Raji (cell line): ENCODE data around the gene STXBP3.

Experiments
- POLR2A ChIP-seq: IDR thresholded peaks from 2 replicates; pipeline ENCODE4 v1.6.1; 2011; ENCODE audit warnings: low read depth, low read length, control low read depth; ENCODE audit not compliant: insufficient read depth

STXBP3 gene

DNA sequence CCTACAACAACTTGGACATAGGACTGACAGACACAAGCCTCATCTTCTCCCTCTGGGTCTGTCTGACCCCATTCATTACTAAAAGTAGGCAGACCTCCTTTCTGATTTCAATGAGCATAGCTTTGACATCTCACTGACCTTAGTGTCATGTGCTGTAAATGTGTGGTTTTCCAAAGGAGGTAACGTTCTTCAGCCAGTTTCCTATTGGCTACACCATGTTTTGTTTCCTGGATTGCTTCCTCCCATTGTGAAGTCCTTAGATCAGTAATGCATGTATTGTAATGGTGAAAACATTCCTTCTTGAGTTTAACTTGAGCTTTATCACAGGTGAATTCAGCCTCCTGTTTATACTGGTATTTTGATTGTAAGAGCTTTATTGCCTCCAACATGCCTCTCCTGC is 20.6 kb downstream of the STXBP3 start:
- no peak for TF ChIP-seq POLR2A

DNA sequence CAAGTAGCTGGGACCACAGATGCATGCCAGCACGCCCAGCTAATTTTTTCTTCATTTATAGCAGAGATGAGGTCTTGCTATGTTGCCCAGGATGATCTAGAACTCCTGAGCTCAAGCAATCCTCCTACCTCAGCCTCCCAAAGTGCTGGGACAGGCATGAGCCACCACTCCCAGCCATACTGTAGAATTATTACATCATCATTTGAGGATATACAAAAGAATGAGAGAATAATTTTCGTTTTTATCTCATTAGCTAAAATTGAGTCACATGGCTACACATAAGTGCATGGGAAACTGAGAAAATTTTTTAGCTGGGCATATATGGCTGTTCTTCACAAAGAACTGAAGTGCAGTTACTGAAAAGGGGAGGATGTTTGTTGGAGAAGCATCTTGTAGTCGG is 21.2 kb downstream of the STXBP3 start:
- TF ChIP-seq POLR2A: no peak

DNA sequence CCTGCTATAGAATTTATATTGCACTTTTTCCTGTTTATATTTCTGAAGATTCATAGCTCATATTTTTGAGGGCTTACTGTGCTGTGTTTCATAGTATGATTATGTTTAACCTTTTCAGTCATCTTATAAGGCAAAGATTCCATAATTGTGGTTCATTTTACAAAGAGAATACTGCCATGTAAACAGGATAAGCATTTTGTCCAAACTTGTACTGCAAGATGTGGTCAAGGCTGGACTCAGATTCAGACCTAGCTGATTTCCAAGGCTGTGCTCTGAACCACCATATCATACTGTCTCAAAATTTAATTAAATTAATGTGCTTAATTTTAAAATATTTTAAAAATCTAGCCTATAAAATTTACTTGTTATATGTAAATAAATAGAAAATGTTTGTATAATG is 31.4 kb downstream of the STXBP3 start:
- TF ChIP-seq POLR2A: no peak

DNA sequence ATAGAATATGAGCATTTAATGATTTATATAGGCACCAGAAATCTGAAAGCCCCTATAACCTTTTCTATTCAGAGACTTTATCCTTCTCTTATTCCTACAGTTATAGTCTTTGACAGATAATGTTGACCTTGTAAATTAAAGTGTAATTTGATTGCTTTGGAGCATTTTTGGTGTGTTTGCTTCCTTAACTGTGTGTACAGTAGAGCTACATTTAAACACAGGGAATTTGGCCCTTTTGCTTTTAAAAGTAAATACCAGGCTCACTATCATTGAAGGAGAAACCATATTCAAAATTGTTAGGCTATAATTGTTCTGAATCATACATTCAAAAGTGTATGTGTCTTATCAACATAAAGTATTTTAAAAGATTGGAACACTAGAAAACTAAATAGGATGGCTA is 33.0 kb downstream of the STXBP3 start:
- no peak for TF ChIP-seq POLR2A

DNA sequence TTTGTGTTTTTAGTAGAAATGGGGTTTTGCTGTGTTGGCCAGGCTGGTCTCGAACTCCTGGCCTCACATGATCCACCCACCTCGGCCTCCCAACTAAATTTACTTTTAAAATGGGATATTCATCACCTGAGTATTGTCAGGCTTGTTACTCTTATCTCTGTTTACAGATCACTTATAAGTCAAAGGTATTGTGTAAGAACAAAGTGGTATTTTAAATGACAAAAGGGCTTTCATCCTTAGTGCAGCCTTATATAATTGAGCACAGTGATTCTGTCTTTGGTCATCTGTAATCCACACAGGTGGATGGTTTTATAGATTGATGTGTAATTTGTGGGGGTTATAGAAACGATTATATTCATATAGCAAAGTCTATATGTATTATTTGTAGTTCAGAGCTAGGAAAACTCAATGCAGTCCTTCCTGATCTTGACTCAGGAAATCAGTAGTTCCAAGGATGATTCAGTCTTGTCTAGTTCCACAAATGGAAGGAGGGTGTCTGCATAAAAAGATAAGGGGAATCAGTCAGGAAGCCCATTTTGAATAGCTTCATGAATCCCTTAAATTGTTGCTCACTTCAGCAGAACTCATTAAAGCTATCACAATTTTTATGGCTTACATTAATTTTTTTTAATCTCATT is 34.6 kb downstream of the STXBP3 start:
- no peak for TF ChIP-seq POLR2A

DNA sequence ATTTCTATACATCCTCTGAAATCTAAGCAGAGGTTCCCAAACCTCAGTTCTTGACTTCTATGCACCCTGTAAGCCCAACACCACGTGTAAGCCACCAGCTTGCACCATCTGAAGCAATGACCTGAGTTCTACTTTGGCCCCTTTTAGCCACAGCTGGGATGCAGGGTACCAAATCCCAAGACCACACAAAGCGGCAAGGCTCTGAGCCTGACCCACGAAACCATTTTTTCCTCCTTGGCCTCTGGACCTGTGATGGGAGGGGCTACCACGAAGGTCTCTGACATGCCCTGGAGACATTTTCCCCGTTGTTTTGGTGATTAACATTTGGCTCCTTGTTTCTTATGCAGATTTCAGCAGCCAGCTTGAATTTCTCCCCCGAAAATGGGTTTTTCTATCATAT is 38.8 kb downstream of the STXBP3 start:
- no peak for TF ChIP-seq POLR2A

DNA sequence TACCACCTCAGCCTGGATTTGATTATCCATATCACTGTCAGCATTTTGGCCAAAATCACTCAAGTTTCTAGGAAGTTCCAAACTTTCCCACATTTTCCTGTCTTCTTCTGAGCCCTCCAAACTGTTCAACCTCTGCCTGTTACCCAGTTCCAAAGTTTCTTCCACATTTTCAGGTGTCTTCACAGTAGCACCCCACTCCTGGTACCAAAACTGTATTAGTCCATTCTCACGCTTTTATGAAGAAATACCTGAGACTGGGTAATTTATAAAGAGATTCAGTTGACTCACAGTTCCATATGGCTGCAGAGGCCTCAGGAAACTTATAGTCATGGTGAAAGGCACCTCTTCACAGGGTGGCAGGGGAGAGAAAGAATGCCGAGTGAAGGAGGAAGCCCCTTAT is 39.4 kb downstream of the STXBP3 start:
- TF ChIP-seq POLR2A: no peak

DNA sequence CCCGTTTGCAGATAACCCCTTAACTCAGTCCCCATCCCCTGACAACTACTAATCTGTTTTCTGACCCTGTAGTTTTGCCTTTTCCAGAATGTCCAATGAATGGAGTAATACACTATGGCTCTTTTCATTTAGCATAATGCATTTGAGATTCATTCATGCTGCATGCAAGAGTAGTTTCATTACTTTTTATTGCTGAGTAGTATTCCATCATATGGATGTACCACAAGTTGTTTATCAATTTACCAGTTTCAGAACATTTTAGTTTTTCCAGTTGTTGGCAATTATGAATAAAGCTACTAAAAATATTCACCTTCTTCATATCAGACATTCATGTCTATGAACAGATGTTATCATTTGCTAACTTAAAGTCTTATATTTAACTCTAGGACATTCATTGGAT is 45.3 kb downstream of the STXBP3 start:
- TF ChIP-seq POLR2A: no peak

DNA sequence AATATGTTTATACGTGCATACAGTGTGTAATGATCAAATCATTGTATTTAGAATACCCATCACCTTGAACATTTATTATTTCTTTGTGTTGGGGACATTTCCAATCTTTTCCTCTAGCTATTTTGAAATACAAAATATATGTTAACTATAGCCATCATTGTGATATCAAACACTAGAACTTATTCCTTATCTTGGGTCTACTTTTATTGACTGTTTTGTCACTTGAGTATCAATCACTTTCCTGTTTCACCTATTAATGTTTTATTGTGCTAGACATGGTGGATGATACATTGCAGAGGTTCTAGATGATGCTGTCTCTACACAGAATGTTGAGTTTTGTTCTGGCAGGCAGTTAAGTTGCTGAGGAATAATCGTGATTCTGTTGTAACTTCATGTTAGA is 45.9 kb downstream of the STXBP3 start:
- no peak for TF ChIP-seq POLR2A

DNA sequence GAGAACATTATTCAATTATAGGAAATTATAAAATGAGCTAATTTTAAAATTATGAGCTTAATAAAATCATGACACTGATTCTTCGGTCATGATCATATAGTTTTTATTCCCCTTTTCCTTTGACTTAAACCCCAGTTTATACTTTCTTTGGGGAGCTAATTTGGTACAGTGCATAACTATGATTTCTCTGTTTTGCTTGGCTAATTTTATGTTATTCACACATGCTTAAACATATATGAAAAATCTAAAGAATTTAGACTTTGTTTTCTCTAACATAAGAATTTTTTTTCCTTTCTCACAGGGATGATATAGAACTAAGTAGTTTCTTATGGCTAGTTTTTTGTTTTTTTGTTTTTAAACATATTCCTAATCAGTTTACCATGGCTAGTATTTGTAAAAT is 52.5 kb downstream of the STXBP3 start:
- TF ChIP-seq POLR2A: no peak

DNA sequence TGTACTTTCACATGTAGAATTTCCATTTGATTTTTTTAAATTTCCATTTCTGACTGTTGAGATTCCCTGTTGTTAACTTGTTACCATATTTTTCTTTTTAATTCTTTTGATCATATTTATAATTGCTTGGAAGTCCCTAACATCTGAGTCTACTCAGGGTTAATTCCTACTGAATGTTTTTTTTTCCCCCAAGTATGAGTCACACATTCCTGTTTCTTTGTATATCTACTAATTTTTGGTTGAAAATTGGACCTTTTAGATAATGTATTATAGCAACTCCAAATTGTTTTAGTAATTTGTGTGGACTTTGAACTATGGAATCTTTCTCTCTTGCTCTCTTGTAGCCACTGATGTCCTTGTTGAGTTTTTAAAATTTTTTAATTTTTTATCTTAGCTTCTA is 54.6 kb downstream of the STXBP3 start:
- no peak for TF ChIP-seq POLR2A

DNA sequence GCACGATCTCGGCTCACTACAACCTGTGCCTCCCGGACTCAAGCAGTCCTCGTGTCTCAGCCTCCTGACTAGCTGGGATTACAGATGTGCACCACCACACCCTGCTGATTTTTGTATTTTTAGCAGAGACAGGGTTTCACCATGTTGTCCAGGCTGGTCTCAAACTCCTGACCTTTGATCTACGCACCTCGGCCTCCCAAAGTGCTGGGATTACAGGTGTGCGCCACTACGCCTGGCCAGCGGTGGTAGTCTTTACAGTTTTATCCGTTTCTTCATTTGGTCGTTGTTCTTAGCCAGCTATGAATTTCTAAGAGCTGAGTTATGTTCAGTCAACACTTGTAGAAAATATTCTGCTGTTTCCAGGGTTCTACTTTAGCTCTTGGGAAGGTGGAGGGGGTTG is 57.1 kb downstream of the STXBP3 start:
- no peak for TF ChIP-seq POLR2A

DNA sequence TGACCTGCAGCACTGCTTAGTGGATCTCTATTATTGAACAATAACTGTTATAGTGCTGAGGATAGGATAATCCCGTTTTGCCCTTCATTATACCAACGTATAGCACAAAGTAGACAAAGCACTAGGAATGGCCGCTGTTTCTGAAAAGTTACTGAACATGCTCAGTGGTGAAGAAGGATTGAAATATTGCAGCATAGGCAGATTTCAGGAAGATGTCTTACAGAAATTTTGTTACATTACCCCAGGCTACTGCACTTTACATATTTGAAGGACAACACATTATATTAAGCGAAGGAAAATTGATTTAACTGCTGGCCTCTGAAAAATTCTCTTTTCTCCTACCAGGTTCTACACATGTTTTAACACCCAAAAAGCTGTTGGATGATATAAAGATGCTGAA is 62.0 kb downstream of the STXBP3 start:
- no peak for TF ChIP-seq POLR2A

DNA sequence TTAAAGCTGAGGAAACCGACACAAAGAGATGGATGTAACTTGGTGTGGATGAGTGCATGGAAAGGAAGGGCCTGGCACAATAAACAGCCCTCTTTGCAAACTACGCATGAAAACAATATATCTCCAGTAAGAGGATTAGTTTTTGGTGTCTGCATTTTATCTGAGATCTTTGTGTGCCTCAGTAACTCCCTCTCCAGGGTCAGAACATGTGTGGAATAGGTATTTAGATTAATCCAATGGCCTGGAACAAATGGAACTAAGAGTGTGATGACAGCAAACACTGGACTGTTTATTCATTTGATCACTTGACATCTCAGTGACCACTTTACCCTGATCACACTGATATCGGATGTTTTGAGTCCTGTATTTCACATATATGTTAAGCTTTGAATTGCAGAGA is 65.1 kb downstream of the STXBP3 start:
- TF ChIP-seq POLR2A: no peak

DNA sequence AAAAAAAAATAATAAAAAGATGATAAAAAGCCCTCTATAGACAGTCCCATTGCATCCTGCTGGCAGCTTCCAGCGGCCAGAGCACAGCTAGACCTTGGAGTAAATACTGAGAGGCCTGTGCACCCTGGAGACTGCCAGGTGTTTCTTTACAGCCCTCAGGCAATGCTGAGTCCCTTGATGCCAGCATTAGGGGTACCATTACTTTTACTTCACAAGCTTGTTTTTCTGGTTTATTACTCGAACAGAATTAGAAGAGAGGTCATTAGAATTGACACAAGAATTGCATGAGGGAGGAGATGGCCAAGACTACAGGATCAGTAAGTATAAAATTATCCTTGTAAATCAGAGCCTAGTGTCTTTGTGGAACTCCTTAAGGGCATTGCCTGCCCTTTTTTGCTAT is 66.9 kb downstream of the STXBP3 start:
- no peak for TF ChIP-seq POLR2A

DNA sequence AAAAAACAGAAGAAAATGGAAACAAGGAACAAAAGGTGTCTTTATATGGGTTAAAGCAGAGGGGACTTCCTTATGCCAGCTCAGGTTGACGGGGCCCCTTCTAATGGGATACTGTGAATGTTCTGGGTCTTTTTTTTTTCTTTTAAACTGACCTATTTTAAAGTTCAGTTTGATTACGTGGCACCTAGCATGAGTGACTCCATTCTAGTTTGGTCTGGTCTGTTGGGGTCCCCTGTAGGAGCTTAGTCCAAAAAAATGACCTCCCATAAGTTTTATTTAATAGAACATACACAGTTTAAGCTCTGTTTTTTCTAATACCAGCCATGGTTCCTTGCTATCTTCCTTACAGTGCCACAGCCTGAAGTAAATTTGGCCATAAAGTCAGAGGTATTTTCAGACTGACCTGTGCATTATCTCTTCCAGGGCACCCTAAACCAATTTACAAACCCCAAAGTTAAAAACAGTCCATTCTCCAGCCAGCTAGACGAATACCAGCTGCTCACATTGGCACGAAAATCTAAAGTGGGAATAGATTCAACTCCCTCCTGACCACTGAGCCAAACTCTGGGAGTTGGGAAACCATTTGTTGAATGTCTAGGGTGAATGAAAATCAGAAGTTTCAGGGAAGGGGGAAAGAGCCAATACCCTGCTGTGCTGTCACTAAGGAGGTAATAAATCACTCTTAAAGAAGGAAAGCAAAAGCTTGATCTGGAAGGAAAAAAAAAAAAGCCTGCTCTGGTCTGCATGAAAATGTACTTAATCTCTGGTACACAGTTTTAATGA is 68.1 kb downstream of the STXBP3 start:
- no peak for TF ChIP-seq POLR2A

DNA sequence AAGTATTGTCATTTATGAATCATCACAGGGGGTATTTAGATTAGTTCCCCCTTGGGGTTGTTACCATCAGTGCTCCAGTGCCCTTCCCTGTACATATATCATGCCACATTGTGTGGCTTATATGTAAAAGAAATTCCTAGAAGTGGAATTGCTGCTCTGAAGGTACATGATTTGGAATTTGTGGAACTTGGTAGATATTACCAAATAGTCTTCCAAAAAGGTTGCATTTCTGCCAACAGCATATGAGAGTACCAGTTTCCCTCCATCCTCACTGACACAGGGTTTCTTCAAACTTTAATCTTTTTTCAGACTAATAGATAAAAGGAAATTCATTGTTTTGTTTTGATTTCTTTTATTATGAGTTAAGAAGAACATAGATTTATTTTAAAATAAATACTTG is 69.1 kb downstream of the STXBP3 start:
- TF ChIP-seq POLR2A: no peak
